ENCODE results near the gene BLOC1S1. TPM values are rescaled to one million over a fixed set of nuclear protein-coding genes. Genes with fewer than 3 reads are reported as not detected.
A peak's percentile ranks its signal among the peaks of the same experiment; 100 is the strongest.

BLOC1S1 gene
- total RNA-seq (133 and 194 TPM in 2 replicates), polyA plus RNA-seq (147 and 159 TPM in 2 replicates)

DNA sequence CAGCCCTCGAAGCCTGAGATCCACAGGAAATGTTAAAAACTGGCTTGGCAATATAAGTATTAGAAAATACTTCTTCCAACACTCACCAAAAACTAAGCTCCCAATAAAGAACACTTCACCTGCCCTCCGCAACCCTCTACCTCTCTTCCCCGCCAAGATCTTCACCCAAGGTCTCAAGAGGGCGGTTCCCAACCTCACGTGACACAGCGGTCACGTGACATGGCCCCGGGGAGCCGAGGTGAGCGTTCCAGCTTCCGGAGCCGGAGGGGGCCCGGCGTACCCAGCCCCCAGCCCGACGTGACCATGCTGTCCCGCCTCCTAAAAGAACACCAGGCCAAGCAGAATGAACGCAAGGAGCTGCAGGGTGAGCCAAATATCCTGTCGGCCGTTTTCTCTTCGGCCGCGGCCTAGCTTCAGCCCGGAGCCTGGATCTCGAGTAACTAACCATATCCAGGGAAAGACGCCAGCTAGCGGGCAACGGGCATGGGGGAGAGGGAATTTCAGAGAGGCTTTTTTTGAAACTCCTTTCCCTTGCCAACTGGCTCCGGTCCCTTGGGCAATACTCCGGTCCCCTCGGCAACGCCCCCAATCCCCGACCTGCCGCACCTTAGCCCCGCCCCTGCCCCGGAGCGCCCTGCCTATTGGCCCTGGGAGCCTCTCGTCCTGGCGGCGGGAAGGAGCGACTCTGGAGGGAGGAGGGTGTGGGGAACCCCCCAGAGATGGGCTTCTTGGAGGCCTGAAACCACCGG, at the start of gene BLOC1S1:
Gene BLOC1S1 (plus strand): TSS at position 214 of the 749 bp plus-strand sequence. CDS start 6 bp downstream, at position 220.
- no peaks in the 10 kb centered on the region for H3K27me3 ChIP-seq
- peaks cover 22% of the 10 kb centered on the region for H3K4me1 ChIP-seq (ENCODE audit: low read depth)
- peak; percentile 91 to 94 for DNase-seq (ENCODE audit: low read depth in 1 of 2, low spot score in 1 of 2)
- H3K9me3 ChIP-seq (ENCODE audit: low read depth): no peaks in the 10 kb centered on the region
- peak within 1 kb of the TSS; percentile 93 for H3K4me3 ChIP-seq
- no peaks in the 10 kb centered on the region for H3K36me3 ChIP-seq
- TF ChIP-seq CTCF (IDR thresholded peaks at IDR 0.05; ENCODE audit: low read depth, low read length): no peak
- peak within 1 kb of the TSS; percentile 91 for H3K27ac ChIP-seq

DNA sequence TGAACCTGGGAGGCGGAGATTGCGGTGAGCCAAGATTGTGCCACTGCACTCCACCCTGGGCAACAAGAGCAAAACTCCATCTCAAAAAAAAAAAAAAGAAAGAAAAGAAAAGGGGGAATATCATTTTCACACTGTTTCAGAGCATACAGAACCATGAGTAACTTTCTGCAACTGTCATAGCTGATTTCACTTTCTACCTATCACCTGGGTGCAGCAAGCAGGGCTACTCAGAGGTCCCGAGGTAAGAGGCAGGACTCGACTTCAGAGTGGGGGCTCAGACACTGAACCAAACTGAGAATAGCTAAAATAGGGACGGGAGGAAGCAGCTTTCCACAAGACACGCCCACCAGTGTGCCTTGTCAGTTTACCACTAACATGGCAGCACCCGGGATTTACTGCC, 49.3 kb upstream of the BLOC1S1 start:
- Histone ChIP-seq H3K4me1 (ENCODE audit: low read depth) (no peaks in the 10 kb centered on the region), H3K27me3 (no peaks in the 10 kb centered on the region), H3K27ac (no peak overlapping the region), H3K9me3 (ENCODE audit: low read depth) (no peaks in the 10 kb centered on the region), H3K4me3 (no peak overlapping the region), H3K36me3 (no peaks in the 10 kb centered on the region)
- no peak for DNase-seq (ENCODE audit: low read depth in 1 of 2, low spot score in 1 of 2)
- TF ChIP-seq CTCF (IDR thresholded peaks at IDR 0.05; ENCODE audit: low read depth, low read length): no peak

DNA sequence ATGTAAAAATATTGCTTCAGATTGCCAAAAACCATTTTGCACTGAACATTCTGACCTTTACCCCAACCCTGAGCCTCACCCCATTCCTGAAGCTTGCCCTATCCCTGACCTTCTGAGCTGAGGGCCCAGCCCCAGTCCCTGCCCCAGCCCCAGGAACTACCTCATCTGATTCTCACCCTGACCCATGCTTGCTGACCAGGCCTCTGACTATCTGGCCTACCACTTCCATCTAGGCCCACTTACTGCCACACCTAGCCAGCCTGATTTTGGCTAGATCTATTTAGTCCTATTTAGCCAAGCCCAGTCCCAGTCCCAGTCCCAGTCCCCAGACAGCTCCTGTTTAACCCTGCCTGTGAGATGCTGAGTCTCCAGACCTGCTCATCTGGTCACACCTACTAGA, 45.6 kb upstream of the BLOC1S1 start:
- no peak overlapping the region for H3K27ac ChIP-seq
- DNase-seq (ENCODE audit: low read depth in 1 of 2, low spot score in 1 of 2): no peak
- no peaks in the 10 kb centered on the region for H3K9me3 ChIP-seq (ENCODE audit: low read depth)
- no peaks in the 10 kb centered on the region for H3K27me3 ChIP-seq
- no peak for TF ChIP-seq CTCF (IDR thresholded peaks at IDR 0.05; ENCODE audit: low read depth, low read length)
- no peak overlapping the region for H3K4me3 ChIP-seq
- H3K4me1 ChIP-seq (ENCODE audit: low read depth): no peaks in the 10 kb centered on the region
- no peaks in the 10 kb centered on the region for H3K36me3 ChIP-seq

DNA sequence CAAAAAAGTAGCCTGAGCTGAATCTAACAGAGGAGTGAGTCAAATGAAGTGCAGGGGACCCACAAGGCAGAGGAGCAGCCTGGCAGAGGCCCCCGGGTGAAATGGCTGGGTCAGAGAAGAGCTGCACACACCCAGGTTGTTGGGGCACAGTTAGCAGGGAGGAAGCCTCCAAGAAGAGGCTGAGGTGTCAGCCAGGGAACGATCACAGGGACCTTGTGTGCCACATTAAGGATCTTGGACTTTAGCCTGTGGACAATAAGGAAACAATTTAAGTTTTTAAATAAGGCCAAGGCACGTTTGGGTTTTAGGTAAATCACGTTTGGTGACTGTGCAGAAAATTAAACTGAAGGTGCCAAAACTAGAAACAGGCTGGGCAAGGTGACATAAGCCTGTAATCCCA, 44.1 kb upstream of the BLOC1S1 start:
- TF ChIP-seq CTCF (IDR thresholded peaks at IDR 0.05; ENCODE audit: low read depth, low read length): no peak
- H3K36me3 ChIP-seq: no peaks in the 10 kb centered on the region
- H3K27ac ChIP-seq: no peak overlapping the region
- no peaks in the 10 kb centered on the region for H3K4me1 ChIP-seq (ENCODE audit: low read depth)
- H3K27me3 ChIP-seq: peaks cover 3% of the 10 kb centered on the region
- H3K9me3 ChIP-seq (ENCODE audit: low read depth): no peaks in the 10 kb centered on the region
- H3K4me3 ChIP-seq: no peak overlapping the region
- DNase-seq (ENCODE audit: low read depth in 1 of 2, low spot score in 1 of 2): no peak

DNA sequence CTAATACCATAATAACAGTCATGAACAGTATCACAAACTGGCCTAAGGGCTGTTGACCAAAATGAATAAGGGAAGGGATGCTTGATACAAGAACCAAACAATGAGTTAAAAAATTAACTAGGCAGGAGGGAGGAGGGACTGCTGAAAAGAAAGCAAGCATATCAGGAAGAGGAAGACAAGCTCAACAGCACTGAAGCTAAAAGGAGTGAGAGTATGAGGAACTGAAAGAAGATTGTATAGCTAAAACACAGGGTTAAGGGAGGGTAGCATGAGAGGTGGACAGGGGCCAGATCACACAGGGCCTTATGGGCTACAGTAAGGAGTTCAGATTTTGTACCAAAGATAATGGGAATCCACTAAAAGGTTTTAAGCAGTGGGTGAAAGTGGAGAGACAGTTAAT, 42.2 kb upstream of the BLOC1S1 start:
- no peaks in the 10 kb centered on the region for H3K9me3 ChIP-seq (ENCODE audit: low read depth)
- no peak overlapping the region for H3K27ac ChIP-seq
- no peak for DNase-seq (ENCODE audit: low read depth in 1 of 2, low spot score in 1 of 2)
- peaks cover 5% of the 10 kb centered on the region for H3K27me3 ChIP-seq
- no peak overlapping the region for H3K4me3 ChIP-seq
- no peak for TF ChIP-seq CTCF (IDR thresholded peaks at IDR 0.05; ENCODE audit: low read depth, low read length)
- no peaks in the 10 kb centered on the region for H3K36me3 ChIP-seq
- H3K4me1 ChIP-seq (ENCODE audit: low read depth): no peaks in the 10 kb centered on the region

All from cardiac muscle cell (in vitro differentiated cells and primary cell).